Common myeloid progenitor, CD34-positive (primary cell): ENCODE measurements around the gene ALKBH6.

Experiments
- CTCF ChIA-PET: fragments of 350-600 bp; sonication (Branson Sonifier 250); formaldehyde crosslinking; loops from one replicate; lab custom pipeline; 2021; ENCODE audit warnings: antibody characterized with exemption; lab: Charles Lee
- POLR2A ChIA-PET: fragments of 350-600 bp; sonication (Branson Sonifier 250); formaldehyde crosslinking; loops from one replicate; lab custom pipeline; 2021; ENCODE audit warnings: antibody characterized with exemption; lab: Charles Lee
- DNase-seq, 3 donors: peaks; one replicate each; pipeline versions ENCODE4 v3.0.0 to v3.0.0-alpha.2; 2013
- H3K27ac ChIP-seq, 2 experiments: 1 replicate in 1 of 2; 2 replicates in 1 of 2; pipeline ENCODE4 v1.7.0; 2013; ENCODE audit warnings: inconsistent platforms in 2 of 2, low read length in 2 of 2, mild to moderate bottlenecking in 2 of 2, low read depth in 1 of 2, moderate library complexity in 1 of 2; ENCODE audit not compliant: severe bottlenecking in 2 of 2, insufficient read depth in 1 of 2, poor library complexity in 1 of 2
- H3K27me3 ChIP-seq, 5 experiments: replicated peaks in 2 of 5; 1 replicate in 3 of 5; 2 replicates in 2 of 5; pipeline versions ENCODE4 v1.6.1 to v1.7.0; 2013; ENCODE audit warnings: low read length in 4 of 5, mild to moderate bottlenecking in 2 of 5, moderate library complexity in 2 of 5, inconsistent platforms in 1 of 5; ENCODE audit not compliant: insufficient read depth in 5 of 5, control insufficient read depth in 4 of 5
- H3K36me3 ChIP-seq, 4 experiments: 1 replicate in 2 of 4; 2 replicates in 2 of 4; pipeline versions ENCODE4 v1.6.1 to v1.7.0; 2013; ENCODE audit warnings: low read length in 3 of 4, control low read depth in 1 of 4, mild to moderate bottlenecking in 1 of 4; ENCODE audit not compliant: control insufficient read depth in 4 of 4, insufficient read depth in 4 of 4
- H3K4me1 ChIP-seq, 4 experiments: 1 replicate in 3 of 4; 2 replicates in 1 of 4; pipeline versions ENCODE4 v1.6.1 to v1.7.1; 2013; ENCODE audit warnings: low read length in 3 of 4, mild to moderate bottlenecking in 3 of 4, control low read depth in 1 of 4, inconsistent platforms in 1 of 4, moderate library complexity in 1 of 4; ENCODE audit not compliant: control insufficient read depth in 4 of 4, insufficient read depth in 4 of 4; ENCODE audit errors: control extremely low read depth in 1 of 4
- H3K4me3 ChIP-seq, 7 experiments: 1 replicate in 4 of 7; 2 replicates in 3 of 7; pipeline versions ENCODE4 v1.5.1 to v1.7.0; 2013; ENCODE audit warnings: mild to moderate bottlenecking in 7 of 7, low read length in 6 of 7, moderate library complexity in 6 of 7, inconsistent platforms in 2 of 7, low read depth in 2 of 7, control low read depth in 1 of 7; ENCODE audit not compliant: insufficient read depth in 4 of 7, control insufficient read depth in 1 of 7; ENCODE audit errors: extremely low read depth in 1 of 7
- H3K9me3 ChIP-seq, 5 experiments: 1 replicate in 4 of 5; 2 replicates in 1 of 5; pipeline versions ENCODE4 v1.6.1 to v1.7.1; 2013; ENCODE audit warnings: low read length in 4 of 5, mild to moderate bottlenecking in 2 of 5, inconsistent platforms in 1 of 5, low read depth in 1 of 5, moderate library complexity in 1 of 5; ENCODE audit not compliant: control insufficient read depth in 4 of 5, insufficient read depth in 2 of 5; ENCODE audit errors: control extremely low read depth in 1 of 5
- WGBS: methylation state at CpG from one replicate; pipeline ENCODE4 v1.1.5; 2013; ENCODE audit not compliant: insufficient coverage; 5-methylcytosine and 5-hydroxymethylcytosine counted together

ALKBH6 gene

DNA sequence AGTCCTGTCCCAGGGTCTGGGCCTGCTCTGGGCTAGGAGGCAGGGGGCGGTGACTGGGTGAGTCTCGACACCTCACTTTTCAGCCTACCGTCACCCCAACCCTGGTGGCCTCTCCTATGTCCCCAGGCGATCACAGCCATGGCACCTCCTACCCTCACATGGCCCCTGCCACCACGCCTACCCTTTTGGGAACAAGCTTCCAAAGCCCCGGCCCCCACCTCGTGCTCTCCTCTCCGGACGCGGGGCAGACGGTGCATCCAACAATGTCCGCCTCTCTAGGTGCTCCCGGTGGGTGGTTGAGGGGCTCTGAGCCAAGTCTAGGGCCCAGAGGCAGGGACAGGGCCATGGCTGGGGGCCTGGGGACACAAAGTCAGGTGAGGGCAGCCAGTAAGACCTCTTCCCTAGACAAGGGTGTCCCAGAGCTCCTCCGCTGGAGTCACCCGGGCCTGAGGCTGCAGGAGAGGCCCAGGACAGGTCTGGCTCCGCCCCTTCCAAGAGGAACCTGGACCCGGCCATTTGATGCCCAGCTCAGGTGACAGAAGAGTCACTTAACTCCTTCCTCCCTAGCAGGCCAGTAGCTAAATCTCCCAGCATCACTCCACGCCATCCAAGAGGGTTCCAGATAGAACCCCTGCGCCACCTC lies 5.6 kb downstream of the ALKBH6 start, which contains the start of gene SYNE4:
TSS of gene SYNE4 (minus strand) at position 478 of the 643 bp plus-strand sequence. CDS start at position 346, 132 bp downstream.
- peak within 1 kb of the TSS; percentile 7 to 67 (median 40) for H3K4me3 ChIP-seq
- peaks cover 0 to 3% (median 0%) of the 10 kb centered on the region in 5 experiments for H3K27me3 ChIP-seq
- H3K36me3 ChIP-seq = peaks cover under 1 to 3% (median 2%) of the 10 kb centered on the region in 4 experiments
- H3K4me1 ChIP-seq = peaks cover 0 to 19% (median 7%) of the 10 kb centered on the region in 4 experiments
- CTCF ChIA-PET = interaction anchor here (0.9 kb wide), 1 partner anchor 15 kb away, joined by 3 read pairs; no protein-coding TSS in a partner anchor
- DNase-seq = no peak
- POLR2A ChIA-PET = no interaction called here
- H3K9me3 ChIP-seq = no peaks in the 10 kb centered on the region
- no peak within 1 kb of the TSS for H3K27ac ChIP-seq
- WGBS = 81% methylated on average over 19 of the region's 19 CpGs

DNA sequence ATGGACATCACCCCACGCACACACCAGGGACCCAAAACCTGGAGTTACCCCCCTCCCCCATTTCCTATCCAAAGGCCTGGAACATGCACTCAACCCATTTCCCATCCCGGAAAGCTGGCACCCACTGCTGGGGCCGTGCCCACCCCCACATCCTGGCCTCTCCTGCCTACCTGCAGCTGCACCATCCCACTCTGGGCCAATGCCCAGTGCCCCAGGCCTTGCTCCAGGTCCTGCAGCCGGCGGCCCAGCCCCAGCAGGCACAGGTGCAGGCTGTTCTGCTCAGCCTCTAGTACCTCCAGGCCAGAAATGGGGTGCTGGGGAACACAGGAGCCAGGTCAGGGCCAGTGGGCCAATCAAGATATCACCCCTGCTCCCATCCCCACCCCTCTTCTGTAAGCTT lies 7.1 kb downstream of the ALKBH6 start:
- 100% methylated on average over 5 of the region's 5 CpGs for WGBS
- POLR2A ChIA-PET = no interaction called here
- no peak for DNase-seq
- Histone ChIP-seq H3K4me3 (no peak overlapping the region), H3K36me3 (peaks cover 1 to 3% (median 2%) of the 10 kb centered on the region in 4 experiments), H3K27ac (no peak overlapping the region), H3K4me1 (peaks cover 0 to 13% (median 4%) of the 10 kb centered on the region in 4 experiments), H3K9me3 (no peaks in the 10 kb centered on the region), H3K27me3 (peaks cover 0 to 3% (median 0%) of the 10 kb centered on the region in 5 experiments)
- CTCF ChIA-PET = no interaction called here

DNA sequence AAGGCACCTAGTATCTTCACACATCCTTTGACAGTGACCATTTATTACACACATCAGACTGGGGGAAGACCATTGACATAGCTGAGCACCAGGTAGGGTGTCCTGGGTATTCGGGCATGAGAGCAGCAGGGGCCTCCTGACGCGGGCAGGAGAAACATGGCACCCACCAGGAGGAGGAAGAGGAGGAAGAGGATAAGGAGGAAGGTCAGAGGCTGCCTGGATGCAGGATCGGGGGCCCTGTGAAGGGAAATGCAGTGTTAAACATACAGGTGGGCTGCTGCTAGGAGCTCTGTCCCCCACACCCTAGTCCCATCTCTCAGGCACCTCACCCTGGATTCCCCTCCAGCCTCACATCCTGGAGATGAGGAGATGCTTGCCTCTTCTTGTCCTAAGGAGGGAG lies 10.7 kb downstream of the ALKBH6 start:
- WGBS = 100% methylated on average over 3 of the region's 4 CpGs
- CTCF ChIA-PET = no interaction called here
- Histone ChIP-seq H3K4me3 (no peak overlapping the region), H3K9me3 (no peaks in the 10 kb centered on the region), H3K36me3 (peaks cover 8 to 19% (median 10%) of the 10 kb centered on the region in 4 experiments), H3K27me3 (no peaks in the 10 kb centered on the region), H3K27ac (no peak overlapping the region), H3K4me1 (no peaks in the 10 kb centered on the region)
- POLR2A ChIA-PET = no interaction called here
- no peak for DNase-seq

DNA sequence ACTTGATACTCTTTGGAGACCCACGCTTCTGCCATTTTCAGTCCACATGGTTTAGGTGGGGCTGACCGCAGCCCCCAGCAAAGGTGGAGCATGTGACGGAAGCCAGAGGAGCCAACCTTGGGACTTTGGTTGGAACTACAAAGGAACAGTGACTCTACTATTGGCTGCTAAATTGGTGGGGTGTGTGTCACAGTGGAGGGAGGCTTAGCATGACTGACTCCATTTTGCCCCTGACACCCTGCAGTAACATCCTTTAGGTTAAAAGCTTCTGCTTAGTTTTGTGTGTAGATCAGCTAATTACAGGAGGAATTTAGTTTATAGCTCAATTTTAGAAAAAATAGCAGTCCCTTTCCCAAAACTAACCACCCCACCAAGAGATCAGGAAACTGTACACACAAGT lies 12.4 kb downstream of the ALKBH6 start:
- Histone ChIP-seq H3K27ac (no peak overlapping the region), H3K36me3 (peaks cover 8 to 28% (median 12%) of the 10 kb centered on the region in 4 experiments), H3K4me3 (no peak overlapping the region), H3K4me1 (peaks cover 0 to 7% (median 2%) of the 10 kb centered on the region in 4 experiments), H3K27me3 (no peaks in the 10 kb centered on the region), H3K9me3 (no peaks in the 10 kb centered on the region)
- DNase-seq = no peak
- ChIA-PET CTCF (interaction anchor here (0.6 kb wide), 1 partner anchor 480 kb away, joined by 3 read pairs; no protein-coding TSS in a partner anchor), POLR2A (no interaction called here)
- WGBS = 100% methylated on average over 2 of the region's 3 CpGs

DNA sequence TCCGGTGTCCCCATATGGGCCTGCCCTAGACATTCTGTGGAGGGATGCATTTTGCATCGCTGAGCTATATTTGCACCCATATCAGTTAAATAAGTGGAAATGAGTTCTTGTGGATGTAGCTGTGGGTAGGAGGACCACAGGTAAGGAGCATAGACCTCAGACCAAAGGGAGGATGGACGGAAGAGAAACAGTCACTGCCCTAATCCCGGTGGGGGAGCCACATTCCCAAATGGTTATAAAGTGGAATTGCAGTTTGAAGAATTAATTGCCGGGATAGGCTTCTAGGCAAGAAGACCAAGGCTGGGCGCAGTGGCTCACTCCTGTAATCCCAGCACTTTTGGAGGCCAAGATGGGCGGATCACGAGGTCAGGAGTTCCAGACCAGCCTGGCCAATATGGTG lies 17.2 kb downstream of the ALKBH6 start:
- no peaks in the 10 kb centered on the region for H3K27me3 ChIP-seq
- peaks cover 6 to 28% (median 10%) of the 10 kb centered on the region in 4 experiments for H3K36me3 ChIP-seq
- no peak overlapping the region for H3K27ac ChIP-seq
- 90% methylated on average over 6 of the region's 8 CpGs for WGBS
- ChIA-PET CTCF (interaction anchor here (0.7 to 3.0 kb wide), 6 partner anchors 10 to 197 kb away, joined by 3 to 11 read pairs (median 3); partner anchors contain the start of gene ALKBH6), POLR2A (no interaction called here)
- no peaks in the 10 kb centered on the region for H3K9me3 ChIP-seq
- no peak overlapping the region for H3K4me3 ChIP-seq
- peaks cover 5 to 28% (median 25%) of the 10 kb centered on the region in 4 experiments for H3K4me1 ChIP-seq
- DNase-seq = no peak

DNA sequence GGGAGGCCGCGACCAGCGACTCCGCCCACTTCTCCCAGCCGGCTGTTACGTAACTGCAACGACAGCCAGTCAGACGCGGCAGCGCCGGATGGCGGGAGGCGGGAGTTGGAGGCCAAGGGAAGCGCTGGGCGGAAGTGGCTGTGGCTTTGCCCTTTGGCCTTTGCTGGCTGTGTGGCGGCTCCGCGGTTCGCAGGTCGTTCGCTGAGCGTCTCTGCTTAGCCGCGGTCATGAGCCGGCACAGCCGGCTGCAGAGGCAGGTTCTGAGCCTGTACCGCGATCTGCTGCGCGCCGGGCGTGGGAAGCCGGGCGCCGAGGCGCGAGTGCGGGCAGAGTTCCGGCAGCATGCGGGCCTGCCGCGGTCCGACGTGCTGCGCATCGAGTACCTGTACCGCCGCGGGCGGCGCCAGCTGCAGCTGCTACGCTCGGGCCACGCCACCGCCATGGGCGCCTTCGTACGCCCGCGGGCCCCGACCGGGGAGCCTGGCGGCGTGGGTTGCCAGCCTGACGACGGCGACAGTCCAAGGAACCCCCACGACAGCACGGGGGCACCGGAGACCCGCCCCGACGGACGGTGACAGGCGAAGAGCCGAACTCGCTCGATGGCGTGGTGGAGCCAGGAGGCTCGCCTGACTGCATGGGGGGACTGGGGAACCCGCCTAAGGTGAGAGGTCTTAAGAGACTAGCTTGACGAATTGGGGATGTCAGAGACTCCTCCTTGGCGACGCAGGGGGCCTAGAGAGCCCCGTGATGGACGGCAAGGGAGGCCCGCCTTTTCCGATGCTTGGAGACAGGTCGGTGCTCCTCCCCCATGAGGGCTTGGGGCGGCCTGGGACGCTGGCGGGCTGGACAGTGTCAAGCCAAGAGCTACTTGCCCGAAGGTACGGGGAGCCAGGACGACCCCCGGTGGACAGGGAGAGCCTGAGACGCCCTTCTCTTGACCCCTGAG lies 18.7 kb downstream of the ALKBH6 start, which contains the start of gene SDHAF1:
TSS of gene SDHAF1 (plus strand) at position 141 of the 946 bp plus-strand sequence. CDS start at position 228, 87 bp downstream.
- under 1% methylated on average over 92 of the region's 97 CpGs for WGBS
- H3K36me3 ChIP-seq = peaks cover 0 to 18% (median 3%) of the 10 kb centered on the region in 4 experiments
- POLR2A ChIA-PET = interaction anchor here (0.8 kb wide), 1 partner anchor 19 kb away, joined by 3 read pairs; the partner anchor contains the start of gene ALKBH6

More for the DNA sequence above, 18.7 kb downstream of the ALKBH6 start, which contains the start of gene SDHAF1:
- Histone ChIP-seq H3K9me3 (no peaks in the 10 kb centered on the region), H3K27me3 (no peaks in the 10 kb centered on the region), H3K4me1 (peaks cover 5 to 28% (median 25%) of the 10 kb centered on the region in 4 experiments), H3K27ac (peak within 1 kb of the TSS; percentile 7 to 72), H3K4me3 (peak within 1 kb of the TSS; percentile 54 to 92 (median 83))
- peak; percentile 88 to 92 (median 89) for DNase-seq
- CTCF ChIA-PET = interaction anchor here (0.7 to 3.0 kb wide), 6 partner anchors 15 to 176 kb away, joined by 3 to 11 read pairs (median 4); no protein-coding TSS in a partner anchor
